Fibroblast of peridontal ligament (primary cell): ENCODE results near the gene RBM8A.

ENCODE experiments used
- DNase-seq: peaks from one replicate; pipeline ENCODE4 v3.0.0-alpha.2; 2010; ENCODE audit errors: extremely low read depth

RBM8A gene

DNA sequence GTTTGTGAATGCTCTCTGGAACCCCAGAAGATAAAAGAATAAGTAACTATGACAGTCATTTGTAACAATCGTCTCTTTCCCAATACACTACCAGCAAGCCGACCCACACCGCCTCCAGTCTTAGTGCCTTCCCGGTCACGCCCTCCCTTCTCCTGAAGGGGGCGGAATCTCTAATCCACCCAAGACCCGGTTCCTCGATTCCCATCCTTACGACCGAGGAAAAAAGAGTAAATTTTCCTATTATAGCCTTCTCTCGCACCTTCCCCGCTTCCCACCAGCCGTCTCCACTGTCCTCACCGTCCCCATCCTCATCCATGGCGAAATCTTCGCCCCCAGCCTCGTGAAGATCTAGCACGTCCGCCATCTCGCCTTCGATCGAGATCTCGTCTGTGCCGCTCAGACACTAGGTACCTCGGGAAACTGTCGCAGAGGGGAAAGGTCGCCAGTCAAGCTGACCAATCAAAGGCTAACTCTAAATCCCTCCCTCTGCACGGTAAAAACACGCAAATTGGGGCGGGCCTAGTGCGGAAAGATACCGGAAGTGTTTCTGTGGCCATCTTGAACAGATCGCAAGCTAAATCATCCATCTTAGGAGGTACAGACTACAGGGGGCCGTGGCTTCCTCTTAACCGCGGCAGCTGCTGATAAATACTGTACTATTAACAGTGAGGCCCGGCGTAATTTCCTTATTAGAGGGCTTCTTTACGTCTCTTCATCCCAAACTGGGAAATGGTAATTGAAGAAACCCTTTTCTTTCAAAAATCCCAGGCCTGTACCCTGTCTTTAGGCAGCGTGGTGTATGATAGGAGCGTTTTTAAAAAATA lies at the start of gene RBM8A:
Gene RBM8A, minus strand, starts transcription at position 422 of the 824 bp plus-strand sequence. Its CDS starts 58 bp downstream, at position 364.
- DNase-seq = peak; percentile 99

DNA sequence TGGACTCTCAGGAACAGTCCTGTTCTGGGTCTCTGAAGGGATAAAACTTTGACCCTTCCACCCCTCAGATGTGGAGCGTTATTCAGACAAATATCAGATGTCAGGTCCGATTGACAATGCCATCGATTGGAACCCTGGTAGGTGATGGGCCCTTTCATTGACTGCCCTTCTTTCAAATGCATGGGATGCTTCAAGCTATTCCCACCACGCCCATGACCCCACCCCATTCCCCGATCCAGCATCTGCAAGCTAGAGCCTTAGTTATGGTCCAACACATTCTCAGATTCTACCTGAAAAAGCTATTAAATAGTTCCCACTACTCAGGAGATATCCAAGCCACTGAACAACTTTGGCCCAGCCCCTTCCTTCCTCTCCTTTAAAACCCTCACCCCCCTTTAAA lies 49.7 kb upstream of the RBM8A start:
- no peak for DNase-seq

DNA sequence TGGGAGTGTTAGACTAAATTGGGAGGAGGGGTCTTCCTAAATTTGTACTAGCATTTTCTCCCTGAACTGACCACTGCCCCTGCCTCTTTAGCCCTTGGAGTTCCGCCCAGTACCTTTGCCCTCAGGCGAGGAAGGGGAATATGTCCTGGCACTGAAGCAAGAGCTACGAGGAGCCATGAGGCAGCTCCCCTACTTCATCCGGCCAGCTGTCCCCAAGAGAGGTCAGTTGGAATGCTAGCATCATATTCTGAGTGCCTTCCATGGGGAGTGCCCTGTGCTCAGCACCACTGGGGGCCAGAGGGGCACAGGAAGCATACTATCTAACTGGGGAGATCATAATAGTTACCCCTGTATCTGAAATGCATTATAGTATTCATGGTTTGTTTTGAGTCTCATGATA lies 47.9 kb upstream of the RBM8A start:
- DNase-seq = no peak

DNA sequence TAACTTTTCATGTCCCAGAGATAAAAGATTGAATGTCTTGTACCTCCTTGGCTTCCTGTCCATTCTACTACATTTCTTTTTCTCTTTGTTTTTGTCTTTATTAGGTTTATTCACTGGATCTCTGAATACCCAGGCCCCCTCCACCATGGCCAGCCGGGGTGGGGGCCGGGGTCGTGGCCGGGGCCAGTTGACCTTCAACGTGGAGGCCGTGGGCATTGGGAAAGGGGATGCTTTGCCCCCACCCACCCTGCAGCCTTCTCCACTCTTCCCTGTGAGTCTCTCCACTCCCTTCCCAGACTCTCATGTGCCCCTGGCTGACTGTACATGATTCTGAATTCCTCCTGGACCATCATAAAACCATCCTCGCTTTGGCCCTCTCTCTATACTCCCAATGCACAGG lies 47.4 kb upstream of the RBM8A start:
- DNase-seq = no peak

DNA sequence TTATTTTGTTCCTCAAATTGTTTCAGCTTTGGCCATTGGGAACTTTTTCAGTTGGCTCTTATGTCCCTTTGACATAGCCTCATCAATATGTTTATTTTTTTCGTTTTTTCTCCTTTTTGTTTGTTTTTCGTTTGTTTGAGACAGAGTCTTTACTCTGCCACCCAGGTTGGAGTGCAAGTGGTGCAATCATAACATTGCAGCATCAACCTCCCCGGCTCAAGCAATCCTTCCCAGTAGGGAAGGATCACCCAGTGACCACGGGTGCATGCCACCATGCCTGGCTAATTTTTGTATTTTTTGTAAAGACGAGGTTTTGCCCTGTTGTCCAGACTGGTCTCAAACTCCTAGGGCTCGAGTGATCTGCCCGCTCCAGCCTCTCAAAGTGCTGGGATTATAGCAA lies 45.3 kb upstream of the RBM8A start:
- DNase-seq = no peak

DNA sequence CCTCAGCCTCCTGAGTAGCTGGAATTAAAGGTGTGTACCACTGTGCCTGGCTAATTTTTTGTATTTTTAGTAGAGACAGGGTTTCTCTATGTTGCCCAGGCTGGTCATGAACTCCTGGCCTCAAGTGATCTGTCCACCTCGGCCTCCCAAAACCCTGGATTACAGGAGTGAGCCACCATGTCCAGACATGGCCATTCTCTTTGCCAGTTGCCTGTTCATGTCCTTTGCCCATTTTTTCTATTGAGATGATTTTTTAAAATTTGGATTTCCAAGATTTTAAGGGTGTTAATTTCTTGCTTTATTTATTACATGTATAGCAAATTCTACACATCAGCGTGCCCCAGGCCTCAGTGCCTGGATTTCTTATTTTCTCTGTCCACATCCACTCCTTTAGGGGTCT lies 40.0 kb upstream of the RBM8A start:
- DNase-seq = no peak

DNA sequence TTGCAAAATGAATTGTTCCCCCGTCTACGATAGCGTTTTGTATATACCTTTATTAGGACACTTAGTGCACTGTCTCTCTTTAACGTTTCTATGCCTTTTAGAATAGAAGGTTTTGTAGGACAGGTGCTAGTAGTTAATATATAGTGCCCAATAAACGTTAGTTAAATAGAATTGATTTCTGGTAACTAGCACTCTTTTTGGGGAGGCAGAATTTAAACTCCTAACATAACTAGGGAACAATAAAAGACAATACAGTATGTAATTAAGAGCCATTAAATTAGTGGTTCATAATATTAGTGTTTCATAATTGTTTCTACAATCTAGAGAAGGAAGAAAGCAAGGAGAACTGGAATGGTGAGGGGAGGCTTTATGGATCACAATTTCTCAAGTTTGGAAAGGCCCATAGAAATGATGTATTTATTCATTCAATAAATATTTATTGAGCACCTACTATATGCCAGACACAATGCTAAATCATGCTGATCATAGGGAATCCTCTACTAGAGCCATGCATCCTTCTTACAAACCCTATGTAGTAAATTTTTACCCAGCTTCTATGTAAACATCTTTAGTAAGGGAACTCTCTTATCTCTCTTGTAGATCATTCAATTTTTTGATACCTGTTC lies 37.9 kb upstream of the RBM8A start:
- DNase-seq = no peak

DNA sequence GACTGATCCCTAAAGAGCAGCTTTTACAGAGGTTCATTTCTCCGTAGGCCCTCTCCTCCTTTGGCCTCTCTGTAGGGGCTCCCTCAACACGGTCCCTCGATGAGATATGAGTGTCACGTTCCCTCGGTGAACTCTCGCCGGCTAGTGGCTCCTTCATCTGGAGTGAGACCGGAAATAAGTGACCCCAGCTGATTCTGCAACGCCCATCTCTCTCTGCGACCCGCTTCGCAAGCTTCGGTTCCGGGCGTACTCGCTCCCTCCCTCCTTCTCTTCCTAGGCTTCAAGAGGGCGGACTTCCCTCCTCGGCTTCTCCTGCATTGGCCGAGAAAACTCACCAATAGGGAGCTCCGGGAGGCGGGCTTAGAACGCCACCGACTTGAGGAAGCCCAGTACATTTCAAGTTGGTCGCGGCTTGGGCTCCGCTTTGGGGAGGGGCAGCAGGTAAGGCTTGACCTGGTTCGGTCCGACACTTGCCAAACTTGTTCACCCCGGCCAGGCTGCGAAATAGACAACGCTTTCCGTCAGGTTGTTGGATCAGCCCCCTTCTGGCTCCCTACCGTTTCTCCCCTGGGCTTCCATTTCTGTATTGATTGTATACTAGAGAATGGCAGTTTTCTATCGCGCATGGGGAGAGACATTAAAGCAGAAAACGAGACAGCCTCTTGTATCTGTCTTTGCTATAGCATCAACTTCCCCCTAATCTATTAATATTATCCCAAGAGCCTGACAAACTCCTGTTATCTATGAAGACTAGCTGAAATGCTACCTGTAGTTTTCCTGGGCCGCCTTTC lies 37.2 kb upstream of the RBM8A start, which contains the start of the genes ANKRD34A and POLR3GL:
Gene ANKRD34A, minus strand, starts transcription at position 248 of the 791 bp plus-strand sequence. CDS start 2,816 bp downstream, outside the sequence.
Gene POLR3GL, plus strand, starts transcription at position 363 of the 791 bp plus-strand sequence. CDS start 10,176 bp downstream, outside the sequence.
- DNase-seq = peak; percentile 90

DNA sequence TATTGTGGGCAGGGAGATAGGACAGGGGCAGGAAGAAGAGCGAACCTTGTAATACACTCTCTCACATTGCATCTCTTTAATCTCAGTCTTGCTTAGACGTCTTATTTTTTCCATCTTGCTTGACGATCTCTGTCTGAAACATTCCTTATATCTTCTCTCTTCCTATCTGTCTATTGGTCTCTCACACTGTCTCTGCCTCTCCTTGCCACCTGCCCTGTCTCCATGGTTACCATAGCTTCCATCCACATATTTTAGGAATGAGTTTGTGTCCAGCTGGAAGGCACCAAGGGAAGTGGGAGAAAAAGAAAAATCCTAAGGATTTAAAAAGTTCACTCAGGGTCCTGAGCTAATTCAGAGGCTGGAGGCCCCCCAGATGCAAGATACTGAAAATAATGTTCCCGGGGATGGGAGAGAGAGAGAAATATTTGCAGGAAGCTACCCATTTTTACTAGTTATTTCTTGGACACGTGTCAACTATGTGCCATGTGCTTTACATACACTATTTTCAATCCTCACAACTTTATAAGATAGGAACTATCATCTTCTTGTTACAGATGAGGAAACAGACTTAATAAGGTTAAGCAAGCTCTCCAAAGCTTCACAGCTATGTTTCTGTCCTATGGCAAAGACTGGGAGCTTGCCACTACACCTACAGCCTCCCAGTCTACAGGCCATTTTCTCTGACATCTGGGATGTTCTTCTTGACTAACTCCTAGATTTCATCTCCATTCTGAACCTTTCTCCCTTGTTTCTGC lies 36.2 kb upstream of the RBM8A start:
- DNase-seq = peak; percentile 37

DNA sequence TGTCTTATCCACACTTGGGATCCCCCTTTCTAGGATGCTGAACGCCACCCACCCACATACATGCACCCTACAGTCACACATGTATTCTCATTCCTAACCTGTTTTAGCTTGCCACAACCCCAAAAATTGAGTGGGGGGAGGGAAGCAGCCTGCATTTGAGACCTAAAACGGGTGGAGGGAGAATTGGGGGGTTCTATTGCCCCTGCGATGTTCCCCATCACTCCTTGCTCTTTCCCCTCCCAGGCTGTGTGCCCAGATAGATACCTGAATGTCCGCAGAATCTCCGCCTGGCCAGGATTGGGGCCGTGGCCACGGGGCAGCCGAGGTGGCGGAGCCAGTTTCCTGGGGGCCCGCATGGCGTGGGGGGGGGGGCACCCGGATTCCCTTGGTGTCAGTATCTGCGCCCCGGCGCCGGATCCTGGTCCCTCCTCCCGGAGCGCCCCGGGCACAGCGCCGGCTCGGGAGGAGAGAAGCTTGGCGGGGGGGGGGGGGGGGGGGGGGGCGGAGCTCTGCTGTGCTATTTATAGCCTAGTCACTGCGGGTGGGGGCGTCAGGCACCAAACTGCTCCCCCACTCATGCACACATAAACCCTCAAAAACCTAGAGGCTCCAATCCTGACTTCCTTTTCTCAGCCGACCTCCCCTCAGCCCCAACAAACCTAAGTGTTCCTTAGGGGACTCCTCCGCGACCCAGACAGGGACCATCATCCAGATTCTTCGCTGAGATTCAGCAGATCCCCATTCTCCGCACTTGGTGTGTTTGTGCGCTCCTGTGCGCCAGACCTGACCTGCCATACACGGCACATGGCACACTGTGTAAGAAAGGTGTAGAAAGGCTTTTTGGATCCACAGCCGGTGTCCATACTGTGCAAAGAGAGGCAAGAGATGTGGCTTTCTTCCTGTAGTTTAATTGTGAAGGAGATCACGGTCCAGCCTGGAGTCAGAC lies 35.1 kb upstream of the RBM8A start:
- no peak for DNase-seq

DNA sequence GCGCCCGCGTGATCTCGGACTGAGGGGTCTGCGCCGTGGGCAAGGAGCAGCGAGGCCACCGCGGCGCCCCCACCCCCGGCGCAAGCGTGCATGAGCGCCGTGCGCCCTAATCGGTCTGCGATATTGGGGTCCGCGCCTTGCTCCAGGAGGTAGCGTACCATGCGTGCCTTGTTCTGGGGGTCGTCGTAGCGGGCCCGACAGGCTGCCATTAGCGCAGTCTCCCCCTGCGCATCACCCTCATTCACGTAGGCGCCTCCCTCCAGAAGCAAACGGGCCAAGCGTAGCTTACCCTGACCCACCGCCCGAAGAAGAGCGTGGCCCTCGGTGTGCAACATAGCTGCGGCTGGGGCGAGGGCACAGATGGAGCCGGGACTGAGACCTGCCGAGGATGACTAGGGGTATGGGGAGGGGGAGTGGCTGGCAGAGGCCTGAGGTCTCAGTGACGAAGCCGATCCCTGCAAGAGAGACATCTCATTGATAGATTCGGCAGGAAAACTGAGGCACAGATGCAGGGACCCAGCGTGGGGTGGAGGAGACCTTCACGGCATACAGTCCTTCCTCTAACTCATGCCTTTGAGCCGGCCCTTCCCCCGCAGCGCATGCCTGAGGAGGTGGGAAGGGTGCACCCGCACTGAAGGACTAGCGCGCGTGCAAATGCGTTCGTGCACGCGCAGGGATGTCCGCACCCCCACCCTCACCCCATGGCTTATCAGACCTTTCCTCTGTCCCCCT lies 34.3 kb upstream of the RBM8A start:
- DNase-seq = no peak

DNA sequence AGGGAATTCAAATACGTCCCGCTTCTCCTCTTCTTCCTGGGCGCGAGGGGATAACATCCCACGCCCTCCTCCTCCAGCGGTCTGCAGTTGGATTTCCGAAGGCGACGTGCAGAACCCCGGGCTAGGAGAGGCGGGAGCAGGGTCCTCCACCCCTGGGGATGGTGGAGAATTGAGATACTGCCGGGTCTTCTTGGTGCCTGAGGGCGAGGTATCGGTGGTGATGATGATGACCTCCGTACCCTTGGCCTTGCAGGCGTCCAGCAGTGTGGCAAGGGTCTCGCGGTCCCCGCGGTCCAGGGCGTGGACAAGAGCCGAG lies 33.8 kb upstream of the RBM8A start:
- DNase-seq = no peak

DNA sequence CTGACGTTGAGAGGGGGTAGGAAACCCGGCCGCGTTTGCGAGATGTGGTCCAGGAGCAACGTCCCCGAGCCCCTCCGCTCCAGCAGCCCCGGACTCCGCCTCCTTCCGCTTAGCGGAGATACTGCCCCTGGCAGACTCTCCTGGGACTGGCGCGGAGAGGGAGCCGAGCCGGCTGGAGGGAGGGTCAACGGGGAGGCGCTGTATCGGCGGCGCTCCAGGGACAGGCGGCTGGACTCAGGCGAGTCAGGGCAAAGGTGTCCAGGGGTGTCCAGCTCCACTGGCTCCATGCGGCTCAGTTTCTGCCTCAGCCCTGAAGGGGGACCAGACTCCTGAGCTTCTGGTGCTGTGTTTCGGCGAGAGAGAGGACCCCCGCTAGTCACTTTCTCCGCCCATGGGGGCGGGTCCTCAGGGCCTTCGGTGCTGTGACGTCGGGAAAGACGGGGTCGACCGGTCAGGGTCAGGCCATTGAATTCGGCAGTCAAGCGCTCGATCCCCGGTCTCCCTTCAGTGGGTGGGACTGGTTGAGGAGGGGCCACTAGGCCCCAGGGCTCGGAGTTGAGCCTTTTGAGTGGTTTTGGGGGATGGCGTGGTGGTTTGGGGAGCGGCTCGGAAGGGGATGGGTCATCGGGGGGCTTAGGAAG lies 33.3 kb upstream of the RBM8A start:
- DNase-seq = peak; percentile 24

DNA sequence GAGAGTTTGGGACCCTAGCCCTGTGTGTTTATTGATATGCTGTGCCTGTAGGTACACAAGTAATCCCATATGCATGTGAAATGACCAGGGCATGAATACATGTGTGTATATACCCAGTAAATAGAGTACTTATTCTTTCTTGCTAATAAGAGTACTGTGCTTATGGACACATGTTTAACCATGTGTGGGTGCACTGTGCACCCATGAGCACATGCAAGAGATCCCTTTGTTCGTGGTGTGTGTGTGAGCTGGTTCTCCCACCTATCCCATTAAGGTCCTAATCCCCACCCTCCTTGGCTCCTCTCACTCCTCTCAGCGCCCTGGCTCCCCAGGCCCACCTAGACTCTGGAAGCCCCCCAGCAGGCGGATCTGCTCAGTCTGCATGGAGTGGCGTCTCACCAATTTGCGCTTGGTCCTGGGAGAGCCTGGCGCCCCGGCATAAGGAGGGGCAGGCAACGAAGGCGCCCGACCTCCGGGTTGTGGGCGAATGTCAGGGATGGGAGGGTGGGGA lies 32.7 kb upstream of the RBM8A start:
- no peak for DNase-seq

DNA sequence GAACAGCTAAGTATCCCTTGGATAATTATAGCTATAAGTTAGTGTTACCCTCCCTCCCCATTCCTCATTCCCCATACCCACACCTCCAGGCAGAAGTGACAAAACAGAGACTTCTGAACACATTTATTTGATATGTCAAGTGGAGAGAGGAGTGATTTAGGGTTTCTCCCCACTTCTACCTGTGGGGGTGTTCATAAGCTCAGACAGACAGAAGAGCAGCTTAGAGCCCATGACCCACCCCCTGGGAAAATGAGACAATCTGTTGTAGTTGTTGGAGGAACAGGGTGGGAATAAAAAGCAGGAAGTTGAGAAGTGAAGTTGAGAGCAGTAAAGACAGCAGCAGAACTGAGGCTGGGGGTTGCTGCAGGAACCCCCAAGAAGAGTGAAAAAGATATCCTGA lies 32.0 kb upstream of the RBM8A start:
- DNase-seq = no peak

DNA sequence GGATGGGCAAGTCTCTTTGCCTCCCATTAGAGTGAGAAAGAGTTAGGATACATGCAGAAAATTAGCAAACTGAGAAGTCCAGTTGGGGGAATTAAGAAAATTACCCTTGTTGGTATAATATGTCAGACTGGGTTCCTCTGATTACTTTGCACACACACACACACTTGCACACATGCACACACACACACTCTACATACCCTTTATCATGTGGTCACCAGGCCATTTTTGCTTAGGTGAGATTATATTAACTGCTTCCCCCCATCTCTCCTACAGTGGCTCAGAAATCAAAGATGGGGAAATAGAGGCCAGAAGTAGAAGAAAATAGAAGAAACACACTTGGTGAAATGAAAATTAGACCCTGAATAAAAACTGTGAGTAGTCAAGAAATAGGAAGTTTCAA lies 31.4 kb upstream of the RBM8A start:
- no peak for DNase-seq

DNA sequence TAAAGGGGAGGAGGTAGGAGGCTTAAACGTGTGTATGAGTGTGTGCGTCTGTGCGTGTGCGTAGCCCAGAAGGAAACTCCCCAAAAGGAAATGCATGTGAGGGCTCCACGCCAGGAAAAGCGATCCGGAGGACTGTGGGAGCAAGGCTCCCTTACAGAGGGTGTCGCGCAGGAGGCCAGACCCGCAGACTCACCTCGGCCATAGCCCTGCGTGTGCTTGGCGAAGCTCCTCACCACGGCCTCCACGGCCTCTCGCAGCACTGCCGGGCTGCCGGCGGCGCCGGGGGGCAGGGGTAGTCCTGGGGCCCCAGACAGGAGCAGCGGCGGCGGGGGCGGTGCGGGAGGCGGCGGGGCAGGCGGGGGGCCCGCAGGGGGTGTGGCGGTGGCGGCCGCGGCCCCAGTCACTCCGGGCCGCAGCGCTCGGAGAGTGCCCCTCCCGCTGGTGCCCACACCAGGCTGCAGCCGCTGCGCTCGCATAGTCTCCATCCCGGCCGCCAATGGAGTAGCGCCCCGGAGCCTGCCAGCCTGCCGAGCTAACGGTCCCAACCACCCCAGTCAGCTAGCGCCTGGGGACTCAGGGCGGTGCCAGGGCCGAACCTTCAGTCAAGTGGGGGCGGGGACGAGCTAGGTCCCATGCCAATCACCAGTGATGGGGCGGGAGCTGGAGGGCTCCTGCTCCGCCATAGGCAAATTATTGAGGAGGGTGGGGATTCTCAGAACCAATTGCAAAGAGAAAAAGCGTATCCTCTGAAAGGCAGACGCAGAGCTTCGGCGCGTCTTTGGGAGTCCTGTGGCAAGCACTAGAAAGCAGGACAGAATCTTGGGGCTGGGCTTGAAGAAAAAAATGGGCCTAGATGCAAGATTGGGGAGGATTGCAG lies 30.4 kb upstream of the RBM8A start, which contains the start of gene LIX1L:
Gene LIX1L, minus strand, starts transcription at position 575 of the 877 bp plus-strand sequence. Its CDS starts 90 bp downstream, at position 485.
- DNase-seq = peak; percentile 95
